HG03103 (cell line): ENCODE data around the gene OR10G3.
"Not testable (repeated sequence)": the region's sequence is repeated elsewhere in the genome, so short reads cannot be mapped to it uniquely, and the experiment has no call there.

Experiments
- ATAC-seq: cut with Tn5 transposase; IDR thresholded peaks from one replicate; pipeline ENCODE4 v1.9.1; 2021; ENCODE audit warnings: low read depth; ENCODE audit not compliant: unreplicated experiment

OR10G3 gene, protein sequence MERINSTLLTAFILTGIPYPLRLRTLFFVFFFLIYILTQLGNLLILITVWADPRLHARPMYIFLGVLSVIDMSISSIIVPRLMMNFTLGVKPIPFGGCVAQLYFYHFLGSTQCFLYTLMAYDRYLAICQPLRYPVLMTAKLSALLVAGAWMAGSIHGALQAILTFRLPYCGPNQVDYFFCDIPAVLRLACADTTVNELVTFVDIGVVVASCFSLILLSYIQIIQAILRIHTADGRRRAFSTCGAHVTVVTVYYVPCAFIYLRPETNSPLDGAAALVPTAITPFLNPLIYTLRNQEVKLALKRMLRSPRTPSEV

GRCh38 chr14:21579976-21580375 lies at the start of gene OR10G3:
Gene OR10G3, minus strand, starts transcription at chr14:21580076. Its CDS starts 9,332 bp downstream, at chr14:21570744.
- ATAC-seq: no peak

DNA sequence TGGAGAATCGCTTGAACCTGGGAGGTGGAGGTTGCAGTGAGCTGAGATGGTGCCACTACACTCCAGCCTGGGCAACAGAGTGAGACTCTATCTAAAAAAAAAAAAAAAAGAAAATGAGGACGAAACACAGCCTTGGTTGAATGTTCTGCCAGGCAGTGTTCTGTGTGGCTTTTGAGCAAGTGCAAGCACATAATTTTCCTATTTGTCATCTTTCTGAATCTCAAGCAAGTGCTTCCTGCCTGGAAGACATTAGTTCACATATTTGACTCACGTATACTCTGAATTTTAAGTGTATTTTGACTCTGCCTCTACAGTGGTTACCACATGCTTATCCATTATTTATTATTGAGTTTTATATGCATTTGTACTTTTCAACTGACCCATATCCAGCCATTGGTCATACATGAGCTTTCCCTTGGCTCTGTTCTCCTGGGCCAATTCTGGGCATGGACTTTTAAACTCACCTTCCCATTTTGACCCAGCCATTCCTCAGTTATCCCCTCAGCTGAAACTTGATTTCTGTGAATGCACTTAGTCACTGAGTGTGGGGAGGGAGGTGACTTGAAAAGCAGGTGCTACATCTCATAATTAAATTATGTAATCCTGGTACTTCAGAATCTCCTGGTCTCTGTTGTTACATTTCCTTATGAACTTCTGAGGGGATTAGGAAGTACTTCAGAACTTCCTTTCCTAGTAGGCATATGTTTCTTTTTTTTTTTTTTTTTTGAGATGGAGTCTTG lies 46.8 kb upstream of the OR10G3 start:
- ATAC-seq: no peak

GRCh38 chr14:21617614-21618013 lies 37.7 kb upstream of the OR10G3 start:
- no peak for ATAC-seq

GRCh38 chr14:21614240-21614639 lies 34.4 kb upstream of the OR10G3 start:
- ATAC-seq: no peak

DNA sequence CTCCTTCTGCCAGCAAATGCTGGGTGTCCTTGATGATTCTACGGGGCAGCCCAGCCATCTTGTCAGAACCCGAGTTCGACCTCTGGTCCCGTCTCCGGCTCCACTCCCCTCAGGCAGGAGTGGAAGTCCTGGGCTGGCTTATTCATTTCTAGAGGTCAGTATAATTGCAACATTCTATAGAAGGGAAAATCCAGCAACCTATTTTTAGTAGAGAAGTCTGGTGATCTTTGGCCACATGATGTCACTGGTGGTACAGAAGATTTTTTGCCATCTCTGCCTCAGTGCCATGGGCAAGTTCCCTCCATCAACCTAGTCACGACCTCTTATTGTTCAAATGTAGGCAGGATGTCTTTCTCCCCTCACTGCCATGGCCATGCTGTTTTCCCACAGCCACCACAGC lies 32.4 kb upstream of the OR10G3 start:
- no peak for ATAC-seq

DNA sequence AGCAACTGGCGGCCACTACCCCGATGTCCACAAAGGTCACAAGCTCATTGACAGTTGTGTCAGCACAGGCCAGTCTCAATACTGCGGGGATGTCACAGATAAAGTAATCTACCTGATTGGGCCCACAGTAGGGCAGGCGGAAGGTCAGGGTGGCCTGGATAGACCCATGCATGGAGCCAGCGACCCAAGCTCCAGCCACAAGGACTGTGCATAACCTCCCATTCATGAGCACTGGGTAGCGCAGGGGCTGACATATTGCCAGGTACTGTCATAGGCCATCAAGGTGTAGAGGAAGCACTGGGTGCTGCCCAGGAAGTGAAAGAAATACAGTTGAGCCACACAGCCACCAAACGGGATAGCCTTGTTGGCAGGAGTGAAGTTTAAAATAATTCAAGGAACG lies 22.3 kb upstream of the OR10G3 start:
- not testable (repeated sequence) for ATAC-seq

DNA sequence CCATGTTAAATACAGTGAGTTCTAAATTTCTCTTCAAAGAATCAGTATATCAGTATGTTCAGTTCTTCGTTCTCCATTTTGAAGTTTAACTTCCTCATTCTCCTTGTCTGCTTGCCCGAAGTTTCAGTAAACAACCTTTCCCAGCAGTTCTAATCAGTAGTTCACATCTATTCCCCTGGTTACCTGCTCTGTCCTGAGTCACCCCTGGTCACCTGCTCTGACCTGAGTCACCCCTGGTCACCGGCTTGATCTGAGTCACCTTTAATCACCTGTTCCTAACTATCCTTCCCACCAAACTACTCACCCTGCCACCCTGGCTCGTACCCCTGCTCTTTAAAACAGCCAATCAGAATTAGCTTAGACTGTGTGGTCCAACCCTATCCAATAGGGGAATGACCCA lies 9.4 kb upstream of the OR10G3 start:
- no peak for ATAC-seq

DNA sequence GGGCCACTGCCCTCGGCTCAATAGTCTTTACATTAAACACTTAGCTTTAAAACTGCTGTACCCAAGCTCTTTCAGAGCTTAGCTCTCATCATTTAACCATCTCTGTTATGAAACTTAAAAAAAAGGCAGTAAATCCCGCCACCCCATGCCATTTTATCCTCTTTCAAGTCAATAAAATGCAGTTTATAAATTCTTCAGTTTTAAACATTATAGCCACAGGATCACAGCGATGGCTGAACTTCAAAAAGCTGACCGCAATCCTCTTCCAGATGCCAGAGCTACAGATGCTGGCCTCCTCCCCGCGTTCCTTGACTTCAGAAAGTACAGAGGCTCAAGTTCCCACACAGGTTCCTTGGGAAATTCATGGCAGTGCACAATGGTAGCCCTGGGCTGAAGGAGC lies 4.2 kb downstream of the OR10G3 start:
- no peak for ATAC-seq

DNA sequence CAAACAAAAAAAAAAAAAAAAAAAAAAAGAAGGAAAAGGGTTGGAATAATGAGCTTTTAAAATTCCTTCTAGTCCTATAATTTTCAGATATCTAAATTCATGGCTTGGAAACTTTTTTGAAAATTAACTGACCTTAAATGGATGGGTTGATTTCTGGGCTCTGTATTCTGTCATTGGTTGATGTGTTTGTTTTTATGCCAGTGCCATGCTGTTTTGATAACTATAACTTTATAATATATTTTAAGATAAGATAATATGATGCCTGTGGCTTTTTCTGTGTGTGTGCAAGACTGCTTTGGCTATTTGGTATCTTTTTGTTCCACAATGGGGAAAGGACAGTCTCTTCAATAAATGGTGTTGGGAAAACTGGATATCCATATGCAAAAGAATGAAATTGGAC lies 7.3 kb downstream of the OR10G3 start:
- ATAC-seq: no peak

DNA sequence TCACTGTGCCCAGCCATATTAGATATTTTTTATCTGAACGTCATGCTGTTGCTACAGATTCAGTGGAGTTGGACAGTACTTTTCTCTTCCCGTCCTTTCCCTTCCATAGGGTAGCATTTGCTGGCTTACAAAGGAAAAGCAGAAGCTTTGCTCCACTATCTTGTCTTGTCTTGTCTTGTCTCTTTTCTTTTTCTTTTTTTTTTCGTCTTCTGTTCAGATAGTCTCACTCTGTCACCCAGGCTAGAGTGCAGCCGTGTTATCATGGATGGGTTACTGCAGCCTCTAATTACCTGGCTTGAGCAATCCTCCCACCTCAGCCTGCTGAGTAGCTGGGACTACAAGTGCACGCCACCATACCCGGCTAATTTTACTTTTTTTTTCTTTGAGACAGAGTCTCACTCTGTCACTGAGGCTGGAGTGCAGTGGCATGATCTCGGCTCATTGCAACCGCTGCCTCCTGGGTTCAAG lies 21.1 kb downstream of the OR10G3 start:
- ATAC-seq: no peak

GRCh38 chr14:21557084-21557901 lies 22.6 kb downstream of the OR10G3 start:
- ATAC-seq: no peak

DNA sequence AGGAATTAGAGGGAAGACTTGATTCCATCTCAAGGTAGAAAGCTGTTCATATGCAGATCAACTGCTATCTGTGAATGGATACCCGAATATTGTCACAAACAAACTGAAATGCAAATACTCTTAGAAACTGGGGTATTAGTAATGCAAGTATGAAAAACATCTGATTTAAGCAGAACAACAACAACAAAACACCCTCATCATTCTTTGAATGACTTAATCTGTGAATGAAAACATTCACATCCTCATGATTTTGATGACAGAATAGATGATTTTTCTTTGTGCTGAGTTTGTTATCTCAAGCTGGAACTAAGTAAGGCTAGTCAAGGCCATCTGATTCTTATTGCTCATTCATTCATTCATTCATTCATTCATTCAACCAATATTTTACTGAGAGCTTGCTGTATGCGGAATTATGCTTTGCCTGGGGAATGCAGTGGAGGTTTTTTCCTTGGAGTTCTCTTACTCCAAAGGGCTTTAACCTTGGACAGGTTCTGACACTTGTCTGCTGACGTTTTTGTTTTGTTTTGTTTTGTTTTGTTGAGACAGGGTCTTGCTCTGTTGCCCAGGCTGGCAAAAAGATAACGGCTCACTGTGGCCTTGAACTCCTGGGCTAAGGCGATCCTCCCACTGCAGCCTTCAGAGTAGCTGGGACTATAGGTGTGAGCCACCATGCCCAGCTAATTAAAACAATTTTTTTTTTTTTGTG lies 23.3 kb downstream of the OR10G3 start:
- ATAC-seq: no peak

DNA sequence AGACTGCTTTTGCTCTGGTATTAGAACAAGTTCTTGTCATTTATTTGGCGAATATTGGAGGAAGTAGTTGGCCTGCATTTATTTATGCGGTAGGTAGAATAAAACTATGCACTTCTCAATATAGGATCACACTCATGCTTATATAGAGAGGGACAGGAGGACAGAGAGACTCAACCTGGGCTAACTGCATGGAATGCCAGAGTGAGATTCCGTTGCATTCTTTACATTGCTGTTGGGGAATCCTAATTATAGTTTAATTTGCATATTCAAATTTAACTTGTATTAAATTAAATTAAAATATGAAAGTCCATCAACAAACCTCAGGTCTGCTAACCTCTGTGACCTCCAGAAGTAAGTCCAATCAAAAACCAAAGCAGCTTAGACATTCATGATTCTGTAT lies 26.6 kb downstream of the OR10G3 start:
- no peak for ATAC-seq

GRCh38 chr14:21544588-21544987 lies 35.3 kb downstream of the OR10G3 start:
- ATAC-seq: not testable (repeated sequence)

DNA sequence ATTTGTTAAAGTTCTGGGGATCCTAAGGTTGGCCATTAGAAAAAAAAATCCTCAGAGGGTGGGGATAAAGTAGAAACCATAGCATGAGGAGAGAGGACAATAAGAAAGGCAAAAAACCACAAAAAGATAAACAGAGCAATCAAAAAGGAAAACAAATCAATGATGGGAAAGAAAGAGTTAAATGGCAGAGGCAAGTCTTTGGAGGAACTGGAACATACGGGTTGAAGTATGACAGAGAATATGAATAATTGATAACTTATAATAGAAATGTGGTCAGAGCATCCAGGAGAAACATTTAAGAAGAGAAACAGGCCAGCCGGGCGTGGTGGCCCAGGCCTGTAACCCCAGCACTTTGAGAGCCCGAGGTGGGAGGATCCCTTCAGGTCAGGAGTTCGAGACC lies 35.9 kb downstream of the OR10G3 start:
- no peak for ATAC-seq

- no peak for ATAC-seq
These were observed 36.3 kb downstream of the OR10G3 start for GRCh38 chr14:21543521-21543960.

DNA sequence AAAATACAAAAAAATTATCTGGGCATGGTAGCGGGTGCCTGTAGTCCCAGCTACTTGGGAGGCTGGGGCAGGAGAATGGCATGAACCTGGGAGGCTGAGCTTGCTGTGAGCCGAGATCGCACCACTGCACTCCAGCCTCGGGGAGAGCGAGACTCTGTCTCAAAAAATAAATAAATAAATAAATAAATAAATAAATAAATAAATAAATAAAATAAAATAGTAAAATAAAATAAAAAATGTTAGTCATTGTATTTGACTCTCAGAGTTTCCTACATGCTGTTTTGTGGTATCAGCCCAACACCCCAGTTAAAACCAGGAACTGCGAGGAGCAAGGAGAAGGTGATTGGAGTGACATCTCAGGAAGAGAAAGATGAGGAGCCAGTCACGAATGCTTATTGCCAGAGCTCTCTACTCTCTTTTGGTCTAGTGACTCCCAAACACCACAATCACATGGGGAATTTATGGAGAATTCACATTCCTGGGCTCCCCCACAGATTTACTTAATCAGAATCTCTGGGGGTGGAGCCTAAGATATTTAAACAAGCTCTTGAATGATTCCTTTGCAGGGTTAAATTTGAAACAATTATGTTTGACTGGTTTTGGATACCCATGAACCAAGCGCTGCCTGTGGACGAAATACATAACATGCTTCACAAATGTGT lies 38.3 kb downstream of the OR10G3 start:
- ATAC-seq: no peak

DNA sequence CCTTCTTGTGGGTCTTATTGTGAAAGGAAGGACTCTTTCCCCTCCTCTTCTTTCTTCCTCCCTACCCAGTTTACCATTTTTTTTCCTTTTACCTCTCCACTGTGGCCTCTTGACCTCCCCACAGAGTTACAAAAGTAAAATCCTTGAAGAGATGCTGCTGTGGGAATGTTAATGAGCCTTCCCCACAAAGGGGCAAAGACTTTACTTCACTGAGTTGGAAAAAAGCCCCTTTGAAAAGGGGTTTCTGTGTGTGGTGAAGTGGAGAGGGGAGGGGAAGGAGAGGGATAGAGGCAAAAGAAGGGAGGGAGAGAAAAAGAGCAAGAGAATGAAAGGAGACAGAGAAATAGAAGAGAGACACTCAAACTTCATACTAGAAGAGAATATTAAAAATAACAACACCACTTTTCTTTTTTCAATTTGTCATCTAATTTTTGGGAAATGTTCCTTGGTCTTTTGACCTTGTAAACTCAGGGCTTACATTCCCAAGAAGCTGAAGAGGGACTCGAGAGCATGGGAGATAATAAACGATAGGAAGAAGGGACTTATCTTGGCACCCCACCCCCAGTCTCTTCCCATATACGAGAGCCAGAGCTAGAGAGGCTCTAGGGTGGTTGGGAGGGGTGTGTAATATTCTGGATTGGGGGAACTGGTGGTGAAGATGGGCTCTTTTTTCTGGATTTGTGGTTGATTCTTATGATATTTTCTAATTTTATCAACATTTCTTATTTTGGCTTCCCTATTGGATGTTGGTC lies 40.5 kb downstream of the OR10G3 start:
- no peak for ATAC-seq

DNA sequence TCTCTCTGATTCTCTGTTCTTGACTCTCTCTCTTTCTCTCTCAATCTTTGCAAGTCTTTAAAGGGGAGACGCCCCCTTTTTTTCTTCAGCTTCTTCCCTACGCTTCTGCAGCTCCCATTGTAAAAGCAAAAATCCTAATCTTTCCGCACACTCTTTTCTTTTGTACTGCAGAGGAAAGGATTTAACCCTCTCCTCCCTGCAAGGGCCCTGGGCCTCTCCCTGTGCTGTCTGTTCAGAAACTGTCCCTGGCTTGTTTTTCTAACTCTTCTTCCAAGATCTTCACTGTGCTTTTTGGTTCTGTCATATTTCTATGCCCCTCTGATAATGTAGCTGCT lies 42.8 kb downstream of the OR10G3 start:
- no peak for ATAC-seq
